Measurements from ENCODE around the gene PRKCA.
A peak's percentile ranks its signal among the peaks of the same experiment; 100 is the strongest.

Gene PRKCA

GRCh38 chr17:66518677-66519076 is 216.3 kb downstream of the PRKCA start:
- no peak overlapping the region for H3K4me3 ChIP-seq (ENCODE audit: severe bottlenecking)
- no peak for TF ChIP-seq CTCF (IDR thresholded peaks at IDR 0.05; ENCODE audit: poor library complexity, severe bottlenecking)
- H3K27me3 ChIP-seq (ENCODE audit: insufficient read depth, poor library complexity, severe bottlenecking) = no peaks in the 10 kb centered on the region
- no peak for DNase-seq (ENCODE audit: low spot score)
- no peak overlapping the region for H3K27ac ChIP-seq (ENCODE audit: poor library complexity, severe bottlenecking)
- no peaks in the 10 kb centered on the region for H3K36me3 ChIP-seq (ENCODE audit: low read depth)
- H3K9me3 ChIP-seq (ENCODE audit: severe bottlenecking) = no peaks in the 10 kb centered on the region
- H3K4me1 ChIP-seq (ENCODE audit: insufficient read depth, poor library complexity, severe bottlenecking) = peaks cover 8% of the 10 kb centered on the region
- no peak for ATAC-seq (ENCODE audit: low read depth)

- TF ChIP-seq CTCF (IDR thresholded peaks at IDR 0.05; ENCODE audit: poor library complexity, severe bottlenecking) = no peak
- Histone ChIP-seq H3K9me3 (ENCODE audit: severe bottlenecking) (no peaks in the 10 kb centered on the region), H3K27ac (ENCODE audit: poor library complexity, severe bottlenecking) (no peak overlapping the region), H3K36me3 (ENCODE audit: low read depth) (no peaks in the 10 kb centered on the region), H3K27me3 (ENCODE audit: insufficient read depth, poor library complexity, severe bottlenecking) (no peaks in the 10 kb centered on the region), H3K4me1 (ENCODE audit: insufficient read depth, poor library complexity, severe bottlenecking) (peaks cover 8% of the 10 kb centered on the region), H3K4me3 (ENCODE audit: severe bottlenecking) (no peak overlapping the region)
- ATAC-seq (ENCODE audit: low read depth) (no peak), DNase-seq (ENCODE audit: low spot score) (no peak)
These were observed 216.7 kb downstream of the PRKCA start for GRCh38 chr17:66519154-66519553.

- peaks cover 8% of the 10 kb centered on the region for H3K4me1 ChIP-seq (ENCODE audit: insufficient read depth, poor library complexity, severe bottlenecking)
- no peak for TF ChIP-seq CTCF (IDR thresholded peaks at IDR 0.05; ENCODE audit: poor library complexity, severe bottlenecking)
- ATAC-seq (ENCODE audit: low read depth) (no peak), DNase-seq (ENCODE audit: low spot score) (no peak)
- no peak overlapping the region for H3K4me3 ChIP-seq (ENCODE audit: severe bottlenecking)
- no peaks in the 10 kb centered on the region for H3K27me3 ChIP-seq (ENCODE audit: insufficient read depth, poor library complexity, severe bottlenecking)
- H3K36me3 ChIP-seq (ENCODE audit: low read depth) = no peaks in the 10 kb centered on the region
- no peaks in the 10 kb centered on the region for H3K9me3 ChIP-seq (ENCODE audit: severe bottlenecking)
- no peak overlapping the region for H3K27ac ChIP-seq (ENCODE audit: poor library complexity, severe bottlenecking)
These were observed 218.6 kb downstream of the PRKCA start for GRCh38 chr17:66520999-66521398.

DNA sequence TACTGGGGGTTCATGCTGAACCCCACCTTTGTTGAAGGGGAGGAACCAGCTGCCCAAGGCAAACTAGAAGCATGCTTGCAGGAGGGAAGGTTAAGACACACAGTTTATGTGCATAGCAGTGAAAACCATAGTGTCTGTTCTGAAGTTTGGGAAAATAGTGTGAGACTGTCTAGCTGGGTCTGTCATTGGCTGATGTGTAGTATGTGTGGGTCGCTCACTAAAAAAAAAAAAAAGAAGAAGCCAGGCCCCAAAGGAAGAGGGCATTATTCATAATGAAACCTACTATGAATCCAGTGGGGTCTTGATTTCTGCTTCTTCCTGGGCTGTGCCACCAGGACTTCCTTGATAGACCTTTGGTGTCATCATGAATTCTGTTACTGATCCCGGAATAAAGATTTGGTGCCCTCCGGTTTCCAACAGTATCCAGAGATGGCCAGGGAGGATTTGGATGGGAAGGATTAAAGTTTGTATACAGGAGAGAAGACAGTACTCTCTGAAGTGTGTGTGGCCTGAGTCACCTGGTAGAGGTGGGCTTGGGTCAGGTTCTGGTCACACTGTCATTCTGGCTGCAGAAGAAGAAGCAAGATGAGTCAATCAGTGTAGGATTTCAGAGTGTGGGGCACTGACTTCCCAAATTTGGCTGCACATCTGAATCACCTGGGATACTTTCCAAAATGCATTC is 220.3 kb downstream of the PRKCA start:
- Histone ChIP-seq H3K27ac (ENCODE audit: poor library complexity, severe bottlenecking) (no peak overlapping the region), H3K36me3 (ENCODE audit: low read depth) (no peaks in the 10 kb centered on the region), H3K4me3 (ENCODE audit: severe bottlenecking) (no peak overlapping the region), H3K9me3 (ENCODE audit: severe bottlenecking) (no peaks in the 10 kb centered on the region), H3K4me1 (ENCODE audit: insufficient read depth, poor library complexity, severe bottlenecking) (peaks cover 8% of the 10 kb centered on the region), H3K27me3 (ENCODE audit: insufficient read depth, poor library complexity, severe bottlenecking) (no peaks in the 10 kb centered on the region)
- no peak for TF ChIP-seq CTCF (IDR thresholded peaks at IDR 0.05; ENCODE audit: poor library complexity, severe bottlenecking)
- ATAC-seq (ENCODE audit: low read depth) = peak; percentile 76
- DNase-seq (ENCODE audit: low spot score) = no peak

DNA sequence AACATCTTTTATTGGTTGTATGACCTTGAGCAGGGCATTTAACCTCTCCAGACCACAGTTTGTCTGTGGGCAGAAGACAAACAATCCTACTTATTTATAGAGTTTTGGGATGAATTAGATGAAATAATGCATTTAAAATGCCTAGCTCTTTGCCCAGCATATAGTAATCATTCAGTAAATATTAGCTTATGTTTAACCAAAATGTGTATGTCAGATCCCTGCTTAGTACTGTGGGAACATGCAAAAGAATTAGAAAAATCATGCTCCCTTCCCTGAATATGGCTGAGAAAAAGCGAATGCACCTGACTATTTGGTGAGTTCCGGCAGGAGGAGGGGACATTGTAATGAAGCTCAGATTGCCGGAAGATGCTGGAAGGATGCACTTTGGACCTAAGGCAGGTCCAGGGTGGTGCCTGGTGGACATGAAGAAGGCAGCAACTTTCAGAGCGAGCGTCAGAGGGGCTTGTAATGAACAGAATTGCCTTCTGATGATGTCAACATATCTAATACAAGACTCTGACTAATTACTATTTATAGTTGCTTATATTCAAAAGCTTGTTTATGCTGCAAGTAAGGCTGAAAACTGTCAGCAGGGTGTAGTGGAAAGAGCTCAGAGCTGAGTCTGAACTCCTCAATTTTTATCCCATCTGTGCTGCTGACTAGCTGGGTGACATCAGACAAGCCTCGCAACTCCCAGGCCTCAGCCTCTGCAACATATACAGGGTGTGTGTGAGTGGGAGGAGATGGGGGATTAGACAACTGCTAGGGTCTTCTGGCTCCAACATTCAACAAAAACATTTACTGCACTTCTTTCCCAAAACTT is 221.2 kb downstream of the PRKCA start:
- Histone ChIP-seq H3K27ac (ENCODE audit: poor library complexity, severe bottlenecking) (no peak overlapping the region), H3K4me1 (ENCODE audit: insufficient read depth, poor library complexity, severe bottlenecking) (peaks cover 8% of the 10 kb centered on the region), H3K36me3 (ENCODE audit: low read depth) (no peaks in the 10 kb centered on the region), H3K4me3 (ENCODE audit: severe bottlenecking) (no peak overlapping the region), H3K9me3 (ENCODE audit: severe bottlenecking) (no peaks in the 10 kb centered on the region), H3K27me3 (ENCODE audit: insufficient read depth, poor library complexity, severe bottlenecking) (no peaks in the 10 kb centered on the region)
- no peak for ATAC-seq (ENCODE audit: low read depth)
- no peak for DNase-seq (ENCODE audit: low spot score)
- TF ChIP-seq CTCF (IDR thresholded peaks at IDR 0.05; ENCODE audit: poor library complexity, severe bottlenecking) = no peak

Data from RWPE2 (cell line).